HCT116 (cell line): ENCODE results near the gene TSPAN3. TPM values are rescaled to one million over a fixed set of nuclear protein-coding genes. Genes with fewer than 3 reads are reported as not detected.

Experiments used
- ATAC-seq: fragments of 200-7000 bp; cut with Tn5 transposase; 2 replicates; pipeline ENCODE4 v1.9.1; 2020; ENCODE audit warnings: mild to moderate bottlenecking, moderate library complexity
- BruUV-seq: library from RNA; stranded (reverse); fragments of 400-500 nt; replicated peaks from 2 replicates; lab custom pipeline; 2021; lab: Mats Ljungman, UMichigan
- CTCF ChIA-PET: fragments of 300-600 bp; sonication (Branson Sonifier 250); formaldehyde crosslinking; loops from one replicate; lab custom pipeline; 2021; ENCODE audit warnings: antibody characterized with exemption; lab: Charles Lee
- POLR2A ChIA-PET: fragments of 300-600, 350-600 bp; sonication (Branson Sonifier 250); formaldehyde crosslinking; loops from one replicate; lab custom pipeline; 2021; ENCODE audit warnings: antibody characterized with exemption; lab: Charles Lee
- RAD21 ChIA-PET, 2 experiments: fragments of 300-600 bp; sonication (Branson Sonifier 250); formaldehyde crosslinking; loops; one replicate each; lab custom pipeline; 2023; ENCODE audit warnings: low total read pairs in 2 of 2; ENCODE audit not compliant: uncharacterized antibody in 2 of 2, unreplicated experiment in 2 of 2, low non-redundant PET in 1 of 2; lab: Charles Lee
- DNase-seq: peaks from one replicate; pipeline ENCODE4 v3.0.0-alpha.2; 2010; ENCODE audit warnings: low read depth, low spot score
- H2AFZ ChIP-seq: fragments of 200-600 bp; shearing (Covaris generic), sonication (generic); 2 replicates; pipeline ENCODE4 v1.6.1; 2017; ENCODE audit warnings: low read depth, mixed run types, mixed read lengths, antibody characterized with exemption, low read length; ENCODE audit not compliant: poor library complexity, severe bottlenecking
- H3K27ac ChIP-seq: 2 replicates; pipeline ENCODE4 v1.5.1; 2012; ENCODE audit warnings: low read depth, low read length
- H3K27me3 ChIP-seq: fragments of 200-600 bp; sonication (generic); 2 replicates; pipeline ENCODE4 v1.6.1; 2016; ENCODE audit warnings: mixed run types, low read length, mixed read lengths; ENCODE audit not compliant: insufficient read depth
- H3K36me3 ChIP-seq, 2 experiments: fragments of 200-500 bp in 1 of 2; fragments of 200-600 bp in 1 of 2; sonication (Bioruptor generic) in 1 of 2; sonication (generic) in 1 of 2; 2 replicates each; pipeline versions ENCODE4 v1.5.1 to v1.6.1; 2014 to 2016; ENCODE audit warnings: low read length in 2 of 2, inconsistent platforms in 1 of 2, mixed read lengths in 1 of 2, mixed run types in 1 of 2; ENCODE audit not compliant: insufficient read depth in 2 of 2, control insufficient read depth in 1 of 2
- H3K4me1 ChIP-seq, 2 experiments: fragments of 200-600 bp in 1 of 2; sonication (generic) in 1 of 2; 2 replicates each; pipeline versions ENCODE4 v1.5.1 to v1.6.1; 2012 to 2017; ENCODE audit warnings: low read length in 2 of 2, inconsistent platforms in 1 of 2, mild to moderate bottlenecking in 1 of 2, mixed read lengths in 1 of 2, mixed run types in 1 of 2, moderate library complexity in 1 of 2; ENCODE audit not compliant: insufficient read depth in 2 of 2, control insufficient read depth in 1 of 2
- H3K4me2 ChIP-seq: fragments of 200-600 bp; sonication (generic); 2 replicates; pipeline ENCODE4 v1.6.1; 2017; ENCODE audit warnings: mixed run types, low read length, mixed read lengths
- H3K4me3 ChIP-seq, 2 experiments: fragments of 200-600 bp in 1 of 2; sonication (generic) in 1 of 2; replicated peaks in 1 of 2; 2 replicates each; pipeline ENCODE4 v1.5.1; 2011 to 2016; ENCODE audit warnings: low read length in 2 of 2, control low read depth in 1 of 2, low read depth in 1 of 2, mild to moderate bottlenecking in 1 of 2, mixed read lengths in 1 of 2, mixed run types in 1 of 2
- H3K79me2 ChIP-seq: fragments of 200-600 bp; sonication (generic); 2 replicates; pipeline ENCODE4 v1.6.1; 2017; ENCODE audit warnings: mild to moderate bottlenecking, mixed run types, low read length, moderate library complexity, mixed read lengths; ENCODE audit not compliant: insufficient read depth
- H3K9ac ChIP-seq: fragments of 200-600 bp; sonication (generic); 2 replicates; pipeline ENCODE4 v1.6.1; 2016; ENCODE audit warnings: low read length, mixed read lengths
- H3K9me2 ChIP-seq: fragments of 200-600 bp; sonication (generic), shearing (Covaris generic); 2 replicates; pipeline ENCODE4 v1.6.1; 2017; ENCODE audit warnings: mixed run types, mild to moderate bottlenecking, moderate library complexity; ENCODE audit not compliant: insufficient read depth
- H3K9me3 ChIP-seq, 2 experiments: fragments of 200-500 bp in 1 of 2; fragments of 200-600 bp in 1 of 2; sonication (Bioruptor generic) in 1 of 2; sonication (generic) in 1 of 2; 2 replicates each; pipeline ENCODE4 v1.6.1; 2014 to 2017; ENCODE audit warnings: low read length in 2 of 2, mixed read lengths in 2 of 2, inconsistent platforms in 1 of 2, low read depth in 1 of 2, mild to moderate bottlenecking in 1 of 2, mixed run types in 1 of 2, moderate library complexity in 1 of 2; ENCODE audit not compliant: control insufficient read depth in 1 of 2, insufficient read depth in 1 of 2
- H4K20me1 ChIP-seq: fragments of 200-600 bp; sonication (generic), shearing (Covaris generic); 2 replicates; pipeline ENCODE4 v1.6.1; 2017; ENCODE audit warnings: mixed run types, mild to moderate bottlenecking, moderate library complexity; ENCODE audit not compliant: insufficient read depth
- CBX3 ChIP-seq: IDR thresholded peaks from 2 replicates; pipeline ENCODE4 v1.6.1; 2012; ENCODE audit warnings: low read depth
- CEBPB ChIP-seq: IDR thresholded peaks from 2 replicates; pipeline ENCODE4 v1.6.1; 2012; ENCODE audit warnings: low read depth
- EGR1 ChIP-seq: IDR thresholded peaks from 2 replicates; pipeline ENCODE4 v1.6.1; 2012; ENCODE audit warnings: low read depth
- EZH2phosphoT487 ChIP-seq: fragments of 200-600 bp; IDR thresholded peaks from 2 replicates; pipeline ENCODE4 v1.6.1; 2018; ENCODE audit warnings: antibody characterized with exemption, borderline replicate concordance
- FOSL1 ChIP-seq: IDR thresholded peaks from 2 replicates; pipeline ENCODE4 v1.6.1; 2012; ENCODE audit warnings: low read depth
- JUND ChIP-seq: IDR thresholded peaks from 2 replicates; pipeline ENCODE4 v1.6.1; 2012
- POLR2A ChIP-seq: IDR thresholded peaks from 2 replicates; pipeline ENCODE4 v1.7.0; 2011; ENCODE audit warnings: borderline replicate concordance; ENCODE audit not compliant: insufficient read depth, insufficient read length; ENCODE audit errors: extremely low read depth
- RAD21 ChIP-seq: IDR thresholded peaks from 2 replicates; pipeline ENCODE4 v1.6.1; 2012; ENCODE audit warnings: low read depth, mild to moderate bottlenecking
- SRF ChIP-seq: IDR thresholded peaks from 2 replicates; pipeline ENCODE4 v1.6.1; 2012; ENCODE audit warnings: low read depth
- ZNF274 ChIP-seq: fragments of 200-500 bp; sonication (Bioruptor generic); IDR thresholded peaks from 2 replicates; pipeline ENCODE4 v1.6.1; 2014; ENCODE audit warnings: mild to moderate bottlenecking, low read depth, low read length, inconsistent platforms
- intact Hi-C: fragments of 100-400 bp; cut with micrococcal nuclease; formaldehyde crosslinking; loops from 2 replicates; pipeline ENCODE4 v1.10.0; 2022
- total RNA-seq: library from RNA; stranded (reverse); gene quantifications from one replicate; pipeline ENCODE4 v1.2.1, GENCODE V29; 2021; ENCODE audit not compliant: unreplicated experiment
- TF ChIP-seq, protein P1 (sequence below), 3 experiments: fragments of 200-600 bp in 1 of 3; sonication (generic) in 1 of 3; IDR thresholded peaks in 2 of 3; conservative IDR thresholded peaks in 1 of 3; 2 replicates each; pipeline ENCODE4 v1.5.1; 2012 to 2017; ENCODE audit warnings: low read depth in 2 of 3, low read length in 2 of 3, antibody characterized with exemption in 1 of 3, borderline replicate concordance in 1 of 3, control low read depth in 1 of 3, mild to moderate bottlenecking in 1 of 3, mixed read lengths in 1 of 3, mixed run types in 1 of 3, moderate library complexity in 1 of 3; ENCODE audit not compliant: insufficient read depth in 1 of 3
- TF ChIP-seq, protein P2 (sequence below): IDR thresholded peaks from 2 replicates; pipeline ENCODE4 v1.6.1; 2012

The TSPAN3 gene
- total RNA-seq, 1 experiment from 2014 or later = 140 TPM

DNA sequence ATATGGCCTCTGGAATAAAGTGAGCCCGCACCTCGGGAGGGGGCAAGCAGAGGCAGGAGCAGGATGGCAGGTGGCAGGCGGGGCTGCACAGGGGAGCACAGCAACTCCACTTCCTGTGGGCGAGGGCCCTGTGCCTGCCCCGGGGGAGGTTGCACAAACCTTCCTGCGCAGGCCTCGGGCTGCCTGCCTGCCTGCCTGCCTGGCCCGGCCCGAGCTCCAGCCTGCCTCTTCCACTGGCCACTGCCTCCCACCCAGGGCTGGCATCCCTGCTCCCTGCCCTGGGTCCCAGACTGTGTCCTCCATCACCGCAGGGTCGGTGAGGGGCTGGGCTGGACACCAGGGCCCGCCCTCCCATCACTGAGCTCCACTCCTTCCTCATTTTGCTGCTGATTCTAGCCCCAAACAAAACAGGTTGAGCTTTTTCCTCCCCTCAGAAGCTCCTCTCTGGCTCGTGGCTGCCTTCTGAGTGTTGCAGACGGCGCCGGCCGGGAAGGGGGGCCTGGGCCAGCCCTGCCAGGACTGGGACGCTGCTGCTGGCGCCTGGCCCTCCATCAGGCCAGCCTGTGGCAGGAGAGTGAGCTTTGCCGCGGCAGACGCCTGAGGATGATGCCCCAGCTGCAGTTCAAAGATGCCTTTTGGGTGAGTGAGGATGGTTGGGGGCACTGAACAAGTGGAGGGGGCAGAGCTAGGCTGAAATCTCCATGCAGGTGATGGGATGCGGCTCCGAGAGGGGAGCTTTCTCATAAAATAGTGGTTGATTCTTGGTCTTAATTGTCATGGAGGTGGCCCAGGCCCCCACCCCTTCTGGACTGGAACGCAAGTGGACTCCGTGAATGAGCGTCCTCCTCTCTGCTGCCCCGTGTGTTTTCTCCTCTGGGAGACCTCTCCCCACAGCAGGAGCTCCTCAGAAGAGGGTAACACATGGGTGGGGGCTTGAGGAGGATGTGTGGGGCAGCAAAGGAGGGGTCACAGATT lies 75.7 kb downstream of the TSPAN3 start, which contains the start of gene PSTPIP1:
Gene PSTPIP1, plus strand, starts transcription at position 156 of the 975 bp plus-strand sequence. Its CDS starts 448 bp downstream, at position 604.
- Histone ChIP-seq H3K27ac (no peak within 1 kb of the TSS), H3K9ac (no peak within 1 kb of the TSS), H3K4me2 (no peak within 1 kb of the TSS), H3K36me3 (no peaks in the 10 kb centered on the region), H2AFZ (no peak within 1 kb of the TSS), H3K4me3 (no peak within 1 kb of the TSS), H3K9me3 (no peaks in the 10 kb centered on the region), H4K20me1 (no peaks in the 10 kb centered on the region), H3K9me2 (no peaks in the 10 kb centered on the region), H3K79me2 (no peaks in the 10 kb centered on the region), H3K4me1 (no peaks in the 10 kb centered on the region), H3K27me3 (no peaks in the 10 kb centered on the region)
- CTCF ChIA-PET = interaction anchor here (0.6 kb wide), 1 partner anchor 826 kb away, joined by 3 read pairs; no protein-coding TSS in a partner anchor
- intact Hi-C loops = no loop called here
- no peak for ATAC-seq
- TF ChIP-seq ZNF274 (no peak), EGR1 (no peak), RAD21 (no peak), POLR2A (no peak), JUND (no peak), EZH2phosphoT487 (no peak), SRF (no peak), CEBPB (no peak), FOSL1 (no peak), CBX3 (no peak)
- TF ChIP-seq, protein P1, sequence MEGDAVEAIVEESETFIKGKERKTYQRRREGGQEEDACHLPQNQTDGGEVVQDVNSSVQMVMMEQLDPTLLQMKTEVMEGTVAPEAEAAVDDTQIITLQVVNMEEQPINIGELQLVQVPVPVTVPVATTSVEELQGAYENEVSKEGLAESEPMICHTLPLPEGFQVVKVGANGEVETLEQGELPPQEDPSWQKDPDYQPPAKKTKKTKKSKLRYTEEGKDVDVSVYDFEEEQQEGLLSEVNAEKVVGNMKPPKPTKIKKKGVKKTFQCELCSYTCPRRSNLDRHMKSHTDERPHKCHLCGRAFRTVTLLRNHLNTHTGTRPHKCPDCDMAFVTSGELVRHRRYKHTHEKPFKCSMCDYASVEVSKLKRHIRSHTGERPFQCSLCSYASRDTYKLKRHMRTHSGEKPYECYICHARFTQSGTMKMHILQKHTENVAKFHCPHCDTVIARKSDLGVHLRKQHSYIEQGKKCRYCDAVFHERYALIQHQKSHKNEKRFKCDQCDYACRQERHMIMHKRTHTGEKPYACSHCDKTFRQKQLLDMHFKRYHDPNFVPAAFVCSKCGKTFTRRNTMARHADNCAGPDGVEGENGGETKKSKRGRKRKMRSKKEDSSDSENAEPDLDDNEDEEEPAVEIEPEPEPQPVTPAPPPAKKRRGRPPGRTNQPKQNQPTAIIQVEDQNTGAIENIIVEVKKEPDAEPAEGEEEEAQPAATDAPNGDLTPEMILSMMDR (IDR thresholded peaks at IDR 0.05 in 2 of 3, conservative IDR thresholded peaks at IDR 0.05 in 1 of 3; ENCODE audit: borderline replicate concordance in 1 of 3, insufficient read depth in 1 of 3, low read depth in 2 of 3, low read length in 2 of 3) = no peak
- TF ChIP-seq, protein P2, sequence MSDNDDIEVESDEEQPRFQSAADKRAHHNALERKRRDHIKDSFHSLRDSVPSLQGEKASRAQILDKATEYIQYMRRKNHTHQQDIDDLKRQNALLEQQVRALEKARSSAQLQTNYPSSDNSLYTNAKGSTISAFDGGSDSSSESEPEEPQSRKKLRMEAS = no peak
- POLR2A ChIA-PET = interaction anchor here (1.0 kb wide), 1 partner anchor 9 kb away, joined by 4 read pairs; no protein-coding TSS in a partner anchor
- no peak for DNase-seq
- no TSS peak for BruUV-seq
- RAD21 ChIA-PET = no interaction called here
